Stimulated activated CD8-positive, alpha-beta memory T cell treated with anti-CD3 and anti-CD28 coated beads, Interleukin-4, amount 100 ng/mL, for 1 hour (primary cell): Measurements from ENCODE around the gene ATP4B.

Experiments
- DNase-seq, 2 donors: peaks; one replicate each; pipeline ENCODE4 v3.0.0-alpha.2; 2020; ENCODE audit warnings: low read depth in 2 of 2, low spot score in 1 of 2

Gene ATP4B

DNA sequence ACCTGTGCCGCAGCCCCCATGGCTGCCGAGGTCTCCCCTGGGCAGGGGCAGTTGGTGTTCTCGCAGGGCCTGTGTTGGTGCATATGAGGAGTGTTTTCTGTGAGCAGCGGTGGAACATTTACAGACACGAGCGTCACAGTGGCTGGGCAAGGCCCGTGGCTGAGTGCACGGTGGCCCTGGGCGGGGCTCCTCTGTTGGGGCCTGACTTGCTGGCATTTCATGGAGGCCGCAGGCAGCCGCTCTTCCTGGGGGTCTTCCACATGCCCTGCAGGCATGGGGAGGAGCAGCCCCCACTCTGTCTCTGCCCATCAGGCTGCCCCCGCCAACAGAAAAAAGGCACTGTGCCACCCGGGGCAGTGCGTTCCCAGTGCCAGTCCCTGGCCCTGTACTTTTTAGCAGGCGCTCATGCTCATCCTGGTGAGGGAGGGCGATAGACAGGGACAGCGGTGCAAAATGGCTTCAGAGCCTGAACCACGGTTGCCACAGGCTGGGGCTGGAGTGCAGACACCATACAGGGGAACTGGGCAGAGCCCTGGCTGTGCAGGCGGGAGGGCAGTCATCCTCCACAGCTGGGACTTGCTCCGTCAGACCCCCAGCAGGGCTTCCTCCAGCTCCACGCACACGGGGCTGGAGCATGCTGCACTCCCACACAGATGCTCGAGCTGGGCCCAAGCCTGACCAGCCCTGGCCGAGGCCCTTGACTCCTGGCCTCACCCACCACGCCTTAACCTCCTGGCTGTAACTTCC lies 49.9 kb downstream of the ATP4B start:
- DNase-seq = no peak

DNA sequence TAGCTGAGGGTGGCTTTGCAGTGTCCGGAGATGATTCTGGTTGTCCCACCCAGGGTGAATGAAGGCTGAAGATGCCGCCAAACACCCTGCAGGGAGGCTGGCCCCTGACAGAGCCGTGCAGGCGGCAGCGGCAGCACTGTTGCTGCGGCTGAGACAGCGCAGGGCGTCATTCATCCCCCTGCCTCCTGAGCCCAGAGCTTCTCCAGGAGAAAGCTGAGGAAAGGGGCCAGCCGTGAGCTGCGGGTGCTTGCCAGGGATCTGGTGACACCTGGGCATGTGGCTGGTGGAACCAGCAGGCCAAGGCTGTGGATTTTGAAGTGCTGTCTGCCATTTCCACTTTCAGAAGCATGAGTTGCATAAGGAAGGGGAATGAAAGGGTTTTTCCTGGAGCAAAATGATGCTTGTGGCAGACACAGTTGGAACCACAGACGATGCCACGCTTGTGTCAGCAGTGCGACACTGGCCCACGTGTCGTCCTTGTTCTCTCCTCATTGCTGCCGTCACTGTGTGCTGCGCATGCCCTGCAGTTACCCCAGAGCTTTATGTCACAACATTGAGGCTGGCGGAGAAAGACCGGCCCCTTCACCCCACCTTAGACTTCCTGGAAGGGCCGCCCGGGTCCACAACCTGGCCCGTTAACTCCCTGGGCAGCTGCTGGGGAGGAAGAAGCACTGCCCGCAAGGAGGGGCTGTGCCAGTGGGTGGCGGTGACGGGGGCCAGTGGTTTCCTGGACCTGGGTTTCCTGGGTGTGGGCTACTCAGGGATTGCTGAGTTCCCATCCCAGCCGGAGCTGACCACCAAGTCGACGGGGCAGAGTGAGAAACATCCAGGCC lies 50.7 kb downstream of the ATP4B start:
- no peak for DNase-seq

DNA sequence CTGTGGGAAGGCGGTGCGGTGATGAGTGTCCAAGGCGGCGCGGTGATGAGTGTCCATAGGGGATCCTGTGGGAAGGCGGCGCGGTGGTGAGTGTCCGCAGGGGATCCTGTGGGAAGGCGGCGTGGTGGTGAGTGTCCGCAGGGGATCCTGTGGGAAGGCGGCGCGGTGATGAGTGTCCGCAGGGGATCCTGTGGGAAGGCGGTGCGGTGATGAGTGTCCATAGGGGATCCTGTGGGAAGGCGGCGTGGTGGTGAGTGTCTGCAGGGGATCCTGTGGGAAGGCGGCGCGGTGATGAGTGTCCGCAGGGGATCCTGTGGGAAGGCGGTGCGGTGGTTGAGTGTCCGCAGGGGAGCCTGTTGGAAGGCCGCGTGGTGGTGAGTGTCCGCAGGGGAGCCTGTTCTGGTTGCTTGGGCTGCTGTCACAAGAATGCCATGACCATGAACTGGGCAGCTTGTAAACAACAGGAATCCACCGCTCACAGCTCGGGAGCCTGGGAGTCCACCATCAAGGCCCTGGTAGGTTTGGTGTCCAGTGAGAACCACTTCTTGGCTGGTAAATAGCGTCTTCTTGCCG lies 52.0 kb downstream of the ATP4B start:
- no peak for DNase-seq

DNA sequence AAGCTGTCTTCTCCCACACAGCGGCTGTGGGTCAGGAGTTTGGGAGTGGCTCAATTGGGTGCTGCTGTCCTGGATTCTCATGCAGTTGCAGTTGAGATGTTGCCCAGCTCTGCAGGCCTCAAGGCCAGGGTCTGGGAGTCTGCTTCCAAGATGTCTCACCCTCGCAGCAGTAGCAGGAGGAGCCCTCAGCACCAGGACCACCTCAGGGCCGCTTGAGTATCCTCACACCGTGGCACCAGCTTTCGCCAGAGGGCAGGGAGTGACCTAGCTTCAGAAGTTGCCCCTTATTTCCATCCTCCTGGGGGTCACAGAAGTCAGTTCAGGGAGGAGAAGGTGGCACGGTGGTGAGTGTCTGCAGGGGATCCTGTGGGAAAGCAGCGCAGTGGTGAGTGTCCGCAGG lies 52.5 kb downstream of the ATP4B start:
- DNase-seq = no peak

DNA sequence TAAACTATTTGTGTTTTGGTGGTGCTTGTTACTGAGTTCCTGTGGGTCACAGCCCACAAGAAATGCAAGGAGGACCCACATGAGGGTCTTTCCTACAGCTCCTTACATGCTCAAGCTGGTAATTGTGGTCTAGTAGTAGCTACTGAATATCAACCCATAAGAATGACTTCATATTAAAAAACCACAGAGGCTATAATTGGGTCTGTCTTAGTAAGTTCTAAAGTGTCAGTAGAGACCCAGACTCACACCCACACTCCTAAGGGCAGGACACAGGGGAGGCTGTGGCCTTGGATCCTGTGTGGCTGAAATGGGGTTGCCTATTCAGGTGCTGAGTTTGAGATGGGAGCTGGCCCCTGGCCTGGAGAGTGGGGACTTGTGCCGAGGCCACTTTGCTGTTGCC lies 53.8 kb downstream of the ATP4B start:
- DNase-seq = no peak

DNA sequence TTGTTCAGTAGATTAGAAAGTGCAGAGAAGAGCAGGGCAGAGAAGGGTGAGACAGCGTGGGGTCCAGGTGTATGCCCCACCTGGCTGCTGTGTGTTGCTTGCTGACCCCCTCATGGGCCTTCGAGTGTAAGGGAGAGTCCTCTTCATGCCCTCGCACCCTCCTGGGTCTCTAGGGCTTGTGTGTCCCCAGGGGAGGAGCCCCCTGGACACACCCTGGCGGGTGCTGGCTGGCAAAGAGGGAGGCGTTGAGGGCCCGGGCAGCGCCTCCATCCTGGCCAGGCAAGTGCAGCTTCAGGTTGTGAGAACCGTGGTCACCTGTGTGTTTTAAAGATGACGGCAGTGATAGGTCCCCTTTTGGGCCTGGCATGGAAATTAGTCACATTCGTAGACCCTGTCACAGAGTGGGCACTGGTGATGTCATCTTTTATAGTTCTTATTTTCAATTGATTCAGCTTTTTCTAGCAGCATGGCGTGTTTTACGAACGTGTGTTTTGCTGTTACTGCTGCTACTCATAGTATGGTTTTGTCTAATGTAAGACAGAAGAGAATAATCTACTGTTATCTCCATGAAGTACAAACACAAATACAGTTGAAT lies 54.8 kb downstream of the ATP4B start:
- DNase-seq = no peak

DNA sequence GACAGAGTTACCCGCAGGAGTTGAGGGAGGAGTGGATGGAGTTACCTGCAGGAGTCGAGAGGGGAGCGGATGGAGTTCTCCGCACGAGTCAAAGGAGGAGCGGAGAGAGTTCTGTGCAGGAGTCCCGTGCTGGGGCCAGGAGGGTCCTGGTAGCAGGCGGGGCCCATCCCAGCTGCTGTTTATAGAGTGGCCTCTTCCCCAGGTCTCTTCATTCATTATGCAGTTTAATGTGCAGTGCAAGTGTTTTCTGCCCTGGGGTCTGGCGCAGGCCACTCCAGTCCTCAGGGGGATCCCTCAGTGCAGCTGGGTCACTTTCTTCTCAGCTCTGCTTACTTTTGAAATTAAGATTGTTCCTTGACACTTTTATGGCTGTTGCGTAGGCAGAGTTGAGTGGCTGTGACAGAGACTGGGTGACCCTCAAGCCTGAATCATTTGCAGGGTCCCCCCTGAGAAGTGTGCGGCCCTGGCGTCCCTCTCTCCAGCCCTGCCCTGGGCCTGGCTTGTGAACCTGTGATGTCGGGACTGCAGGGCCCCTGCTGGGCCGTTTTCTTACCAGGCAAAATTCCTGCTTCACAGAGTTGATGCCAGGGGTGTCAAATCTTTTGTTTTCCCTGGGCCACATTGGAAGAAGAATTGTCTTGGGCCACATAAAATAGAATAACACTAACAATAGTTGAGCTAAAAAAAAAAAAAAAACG lies 55.6 kb downstream of the ATP4B start:
- no peak for DNase-seq

DNA sequence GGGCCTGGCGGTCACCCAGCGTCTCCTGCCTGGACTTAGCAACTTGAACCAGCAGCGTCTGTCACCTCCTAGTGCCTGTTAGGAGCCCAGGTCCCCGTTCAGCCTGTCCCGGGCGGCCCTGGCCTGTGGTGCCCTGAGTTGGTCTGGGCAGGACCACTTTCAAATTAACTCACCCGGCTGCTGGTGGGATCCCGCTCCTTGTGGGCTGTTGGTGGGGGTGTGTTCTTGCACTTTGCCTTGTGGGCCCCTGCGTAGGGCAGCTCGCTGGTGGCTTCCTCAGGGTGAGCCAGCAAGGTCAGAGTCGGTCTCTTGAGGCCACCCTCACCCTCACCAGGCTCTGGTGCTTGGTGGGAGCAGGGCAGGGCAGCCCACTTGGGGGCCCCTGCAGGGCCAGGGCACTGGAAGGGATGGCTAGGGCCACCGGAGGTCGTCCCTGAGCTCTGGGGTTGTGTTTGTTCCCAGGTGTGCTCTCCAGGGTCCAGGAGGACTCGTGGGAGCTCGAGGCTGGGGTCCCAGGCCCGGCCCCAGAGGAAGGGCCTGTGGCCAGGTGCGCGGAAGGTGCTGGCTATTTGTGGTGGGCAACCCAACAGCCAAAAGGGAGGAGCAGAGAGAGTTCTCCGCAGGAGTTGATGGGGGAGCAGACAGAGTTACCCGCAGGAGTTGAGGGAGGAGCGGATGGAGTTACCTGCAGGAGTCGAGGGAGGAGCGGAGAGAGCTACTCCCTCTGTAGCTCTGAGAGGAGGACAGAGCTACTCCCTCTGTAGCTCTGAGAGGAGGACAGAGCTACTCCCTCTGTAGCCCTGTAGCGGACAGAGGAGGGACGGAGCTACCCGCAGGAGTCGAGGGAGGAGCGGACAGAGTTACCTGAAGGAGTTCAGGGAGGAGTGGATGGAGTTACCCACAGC lies 56.6 kb downstream of the ATP4B start:
- DNase-seq = no peak

DNA sequence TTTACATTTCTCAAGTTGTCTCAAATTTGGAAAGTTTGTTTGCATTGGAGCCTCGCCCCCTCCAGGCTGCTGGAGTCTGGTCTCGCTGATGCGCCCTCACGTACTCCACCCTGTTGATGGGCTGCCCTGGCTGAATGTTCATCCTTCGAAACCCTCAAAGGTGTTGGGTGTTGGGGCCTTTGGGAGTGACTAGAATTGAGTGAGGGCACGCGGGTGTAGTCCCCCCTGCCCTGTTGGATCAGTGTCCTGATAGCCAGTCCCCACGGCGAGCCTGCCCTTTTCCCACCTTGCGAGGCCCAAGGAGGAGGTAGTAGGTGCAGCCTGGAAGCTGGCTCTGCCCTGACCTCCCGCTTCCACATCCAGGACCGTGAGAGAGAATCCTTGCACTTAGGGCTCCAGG lies 58.6 kb downstream of the ATP4B start:
- no peak for DNase-seq
